ENCODE measurements around the gene C15orf62. TPM values are rescaled to one million over a fixed set of nuclear protein-coding genes. Genes with fewer than 3 reads are reported as not detected.

The C15orf62 gene
- total RNA-seq, 4 donors from 2014 or later, result 6.8 to 25.2 (median 19.6) TPM

GRCh38 chr15:40785164-40785563 lies 15.4 kb downstream of the C15orf62 start:
- peaks cover 3% of the 10 kb centered on the region for H3K36me3 ChIP-seq
- no peak for DNase-seq (ENCODE audit: low spot score in 2 of 2)
- peaks cover 33% of the 10 kb centered on the region for H3K4me1 ChIP-seq
- no peaks in the 10 kb centered on the region for H3K27me3 ChIP-seq
- no peak overlapping the region for H3K4me3 ChIP-seq
- no peak for TF ChIP-seq EP300 (IDR thresholded peaks at IDR 0.05)
- TF ChIP-seq POLR2AphosphoS5 (IDR thresholded peaks at IDR 0.05), result no peak
- TF ChIP-seq POLR2A (IDR thresholded peaks at IDR 0.05), result no peak
- TF ChIP-seq CTCF (IDR thresholded peaks at IDR 0.05), result no peak
- no peaks in the 10 kb centered on the region for H3K9me3 ChIP-seq
- 55% methylated on average over 3 of the region's 3 CpGs for WGBS
- H3K27ac ChIP-seq, result peak overlapping the region; percentile 50

- H3K36me3 ChIP-seq, result peaks cover 3% of the 10 kb centered on the region
- H3K27me3 ChIP-seq, result no peaks in the 10 kb centered on the region
- no peak overlapping the region for H3K4me3 ChIP-seq
- 79% methylated on average over 2 of the region's 2 CpGs for WGBS
- DNase-seq (ENCODE audit: low spot score in 2 of 2), result no peak
- peaks cover 33% of the 10 kb centered on the region for H3K4me1 ChIP-seq
- peak overlapping the region; percentile 50 for H3K27ac ChIP-seq
- TF ChIP-seq CTCF (IDR thresholded peaks at IDR 0.05), result no peak
- TF ChIP-seq EP300 (IDR thresholded peaks at IDR 0.05), result no peak
- TF ChIP-seq POLR2AphosphoS5 (IDR thresholded peaks at IDR 0.05), result no peak
- no peak for TF ChIP-seq POLR2A (IDR thresholded peaks at IDR 0.05)
- no peaks in the 10 kb centered on the region for H3K9me3 ChIP-seq
Measured at GRCh38 chr15:40785814-40786213, 16.0 kb downstream of the C15orf62 start.

GRCh38 chr15:40787344-40787841 lies 17.6 kb downstream of the C15orf62 start:
- H3K9me3 ChIP-seq, result no peaks in the 10 kb centered on the region
- no peak overlapping the region for H3K4me3 ChIP-seq
- H3K27me3 ChIP-seq, result no peaks in the 10 kb centered on the region
- peaks cover 33% of the 10 kb centered on the region for H3K4me1 ChIP-seq
- peak overlapping the region; percentile 50 for H3K27ac ChIP-seq
- 21% methylated on average over 4 of the region's 4 CpGs for WGBS
- TF ChIP-seq CTCF (IDR thresholded peaks at IDR 0.05) (no peak), EP300 (IDR thresholded peaks at IDR 0.05) (no peak), POLR2A (IDR thresholded peaks at IDR 0.05) (no peak), POLR2AphosphoS5 (IDR thresholded peaks at IDR 0.05) (no peak)
- peaks cover 13% of the 10 kb centered on the region for H3K36me3 ChIP-seq
- DNase-seq (ENCODE audit: low spot score in 2 of 2), result no peak

- H3K4me1 ChIP-seq, result peaks cover 30% of the 10 kb centered on the region
- no peak for DNase-seq (ENCODE audit: low spot score in 2 of 2)
- H3K36me3 ChIP-seq, result peaks cover 13% of the 10 kb centered on the region
- no peak overlapping the region for H3K4me3 ChIP-seq
- H3K9me3 ChIP-seq, result no peaks in the 10 kb centered on the region
- TF ChIP-seq CTCF (IDR thresholded peaks at IDR 0.05) (no peak), POLR2AphosphoS5 (IDR thresholded peaks at IDR 0.05) (no peak), EP300 (IDR thresholded peaks at IDR 0.05) (no peak)
- no peaks in the 10 kb centered on the region for H3K27me3 ChIP-seq
- WGBS, result 60% methylated on average over 6 of the region's 6 CpGs
- peak overlapping the region; percentile 50 for H3K27ac ChIP-seq
Measured at GRCh38 chr15:40787991-40788390, 18.2 kb downstream of the C15orf62 start.

GRCh38 chr15:40789119-40789518 lies 19.3 kb downstream of the C15orf62 start:
- DNase-seq (ENCODE audit: low spot score in 2 of 2), result no peak
- no peak overlapping the region for H3K4me3 ChIP-seq
- H3K36me3 ChIP-seq, result peaks cover 13% of the 10 kb centered on the region
- WGBS, result 77% methylated on average over 5 of the region's 5 CpGs
- TF ChIP-seq POLR2AphosphoS5 (IDR thresholded peaks at IDR 0.05) (no peak), CTCF (IDR thresholded peaks at IDR 0.05) (no peak), POLR2A (IDR thresholded peaks at IDR 0.05) (no peak), EP300 (IDR thresholded peaks at IDR 0.05) (no peak)
- peaks cover 39% of the 10 kb centered on the region for H3K4me1 ChIP-seq
- peak overlapping the region; percentile 44 for H3K27ac ChIP-seq
- H3K27me3 ChIP-seq, result no peaks in the 10 kb centered on the region
- H3K9me3 ChIP-seq, result no peaks in the 10 kb centered on the region

Measured in suprapubic skin (tissue), 4 donors.